ENCODE results near the gene MBD5.

GRCh38 chr2:148402786-148403185 is 381.9 kb downstream of the MBD5 start:
- TF ChIP-seq CTCF (IDR thresholded peaks at IDR 0.05) (no peak), POLR2A (IDR thresholded peaks at IDR 0.05) (no peak)

Measured in thyroid gland (tissue), 4 donors.